ENCODE measurements around the gene SOCS2. TPM values are rescaled to one million over a fixed set of nuclear protein-coding genes. Genes with fewer than 3 reads are reported as not detected.

Gene SOCS2
- polyA plus RNA-seq, 1 donor (not counting 4 experiments of a cell fraction or from before 2014, with no cell fraction given), result 15.0 TPM

GRCh38 chr12:93609281-93610192 lies 37.1 kb downstream of the SOCS2 start:
- Histone ChIP-seq H3K9me3 (ENCODE audit: control insufficient read depth, low read depth, low read length) (no peaks in the 10 kb centered on the region), H3K36me3 (ENCODE audit: control insufficient read depth in 2 of 2, extremely low read depth in 1 of 2, insufficient read depth in 2 of 2, low read length in 2 of 2) (no peaks in the 10 kb centered on the region), H3K4me2 (ENCODE audit: control insufficient read depth, extremely low read depth, insufficient read depth, low read depth, low read length) (no peak overlapping the region), H3K27ac (ENCODE audit: control insufficient read depth, insufficient read depth, low read length) (no peak overlapping the region), H3K27me3 (ENCODE audit: control insufficient read depth, extremely low read depth, insufficient read depth, low read length) (no peaks in the 10 kb centered on the region), H3K79me2 (ENCODE audit: control insufficient read depth, insufficient read depth, low read length) (no peaks in the 10 kb centered on the region), H2AFZ (ENCODE audit: control insufficient read depth, low read length) (no peak overlapping the region), H3K4me1 (ENCODE audit: control insufficient read depth, extremely low read depth, insufficient read depth, low read length) (no peaks in the 10 kb centered on the region), H3K9me1 (ENCODE audit: control insufficient read depth, extremely low read depth, insufficient read depth, low read length) (no peaks in the 10 kb centered on the region), H3K9ac (ENCODE audit: control insufficient read depth, extremely low read depth, insufficient read depth, low read length) (no peak overlapping the region), H3K4me3 (ENCODE audit: control insufficient read depth in 2 of 3, extremely low read depth in 1 of 3, insufficient read depth in 2 of 3, low read depth in 1 of 3, low read length in 3 of 3) (no peak overlapping the region), H4K20me1 (ENCODE audit: control insufficient read depth, extremely low read depth, insufficient read depth, low read length) (no peaks in the 10 kb centered on the region)
- no peak for DNase-seq (ENCODE audit: low read depth, low spot score)
- no peak for FAIRE-seq
- TF ChIP-seq, protein P1, sequence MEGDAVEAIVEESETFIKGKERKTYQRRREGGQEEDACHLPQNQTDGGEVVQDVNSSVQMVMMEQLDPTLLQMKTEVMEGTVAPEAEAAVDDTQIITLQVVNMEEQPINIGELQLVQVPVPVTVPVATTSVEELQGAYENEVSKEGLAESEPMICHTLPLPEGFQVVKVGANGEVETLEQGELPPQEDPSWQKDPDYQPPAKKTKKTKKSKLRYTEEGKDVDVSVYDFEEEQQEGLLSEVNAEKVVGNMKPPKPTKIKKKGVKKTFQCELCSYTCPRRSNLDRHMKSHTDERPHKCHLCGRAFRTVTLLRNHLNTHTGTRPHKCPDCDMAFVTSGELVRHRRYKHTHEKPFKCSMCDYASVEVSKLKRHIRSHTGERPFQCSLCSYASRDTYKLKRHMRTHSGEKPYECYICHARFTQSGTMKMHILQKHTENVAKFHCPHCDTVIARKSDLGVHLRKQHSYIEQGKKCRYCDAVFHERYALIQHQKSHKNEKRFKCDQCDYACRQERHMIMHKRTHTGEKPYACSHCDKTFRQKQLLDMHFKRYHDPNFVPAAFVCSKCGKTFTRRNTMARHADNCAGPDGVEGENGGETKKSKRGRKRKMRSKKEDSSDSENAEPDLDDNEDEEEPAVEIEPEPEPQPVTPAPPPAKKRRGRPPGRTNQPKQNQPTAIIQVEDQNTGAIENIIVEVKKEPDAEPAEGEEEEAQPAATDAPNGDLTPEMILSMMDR (optimal IDR thresholded peaks at IDR 0.05 in 1 of 3, IDR thresholded peaks at IDR 0.05 in 1 of 3, conservative IDR thresholded peaks at IDR 0.05 in 1 of 3; ENCODE audit: extremely low read depth in 1 of 3, insufficient read depth in 2 of 3, low read length in 3 of 3), result no peak
- no peak for TF ChIP-seq EZH2 (IDR thresholded peaks at IDR 0.05; ENCODE audit: low read length)
- dilution Hi-C loops (cut with MboI; ENCODE audit: extremely low pct_ligation_motif_present, low sequenced_read_pairs), result no loop called here

- Histone ChIP-seq H3K9ac (ENCODE audit: control insufficient read depth, extremely low read depth, insufficient read depth, low read length) (no peak overlapping the region), H3K9me3 (ENCODE audit: control insufficient read depth, low read depth, low read length) (no peaks in the 10 kb centered on the region)
- no peak for FAIRE-seq
Measured at GRCh38 chr12:93612776-93613175, 40.3 kb downstream of the SOCS2 start.

More at GRCh38 chr12:93612776-93613175, 40.3 kb downstream of the SOCS2 start:
- no peaks in the 10 kb centered on the region for H3K27me3 ChIP-seq (ENCODE audit: control insufficient read depth, extremely low read depth, insufficient read depth, low read length)
- H3K4me1 ChIP-seq (ENCODE audit: control insufficient read depth, extremely low read depth, insufficient read depth, low read length), result no peaks in the 10 kb centered on the region
- no peaks in the 10 kb centered on the region for H3K9me1 ChIP-seq (ENCODE audit: control insufficient read depth, extremely low read depth, insufficient read depth, low read length)
- DNase-seq (ENCODE audit: low read depth, low spot score), result no peak
- dilution Hi-C loops (cut with MboI; ENCODE audit: extremely low pct_ligation_motif_present, low sequenced_read_pairs), result no loop called here
- no peaks in the 10 kb centered on the region for H4K20me1 ChIP-seq (ENCODE audit: control insufficient read depth, extremely low read depth, insufficient read depth, low read length)
- no peak overlapping the region for H3K4me2 ChIP-seq (ENCODE audit: control insufficient read depth, extremely low read depth, insufficient read depth, low read depth, low read length)
- TF ChIP-seq, protein P1 (optimal IDR thresholded peaks at IDR 0.05 in 1 of 3, IDR thresholded peaks at IDR 0.05 in 1 of 3, conservative IDR thresholded peaks at IDR 0.05 in 1 of 3; ENCODE audit: extremely low read depth in 1 of 3, insufficient read depth in 2 of 3, low read length in 3 of 3), result no peak
- no peak for TF ChIP-seq EZH2 (IDR thresholded peaks at IDR 0.05; ENCODE audit: low read length)
- H2AFZ ChIP-seq (ENCODE audit: control insufficient read depth, low read length), result no peak overlapping the region
- no peaks in the 10 kb centered on the region for H3K36me3 ChIP-seq (ENCODE audit: control insufficient read depth in 2 of 2, extremely low read depth in 1 of 2, insufficient read depth in 2 of 2, low read length in 2 of 2)
- no peak overlapping the region for H3K4me3 ChIP-seq (ENCODE audit: control insufficient read depth in 2 of 3, extremely low read depth in 1 of 3, insufficient read depth in 2 of 3, low read depth in 1 of 3, low read length in 3 of 3)
- no peak overlapping the region for H3K27ac ChIP-seq (ENCODE audit: control insufficient read depth, insufficient read depth, low read length)
- no peaks in the 10 kb centered on the region for H3K79me2 ChIP-seq (ENCODE audit: control insufficient read depth, insufficient read depth, low read length)

Measured in keratinocyte (primary cell).